Activated naive CD4-positive, alpha-beta T cell treated with anti-CD3 and anti-CD28 coated beads, Interleukin-2, amount 50 U/mL, for 16 hours (primary cell): Measurements from ENCODE around the gene LCE3B.

Source experiments
- DNase-seq: peaks from one replicate; pipeline ENCODE4 v3.0.0-alpha.2; 2020

Gene LCE3B

GRCh38 chr1:152663098-152663497 is 49.5 kb downstream of the LCE3B start, which contains the start of gene LCE2D:
Gene LCE2D (plus strand): TSS chr1:152663380. CDS start chr1:152664106, 726 bp downstream.
- DNase-seq: no peak
